ENCODE measurements around the gene SLC25A12.
"Not testable (repeated sequence)": the region's sequence is repeated elsewhere in the genome, so short reads cannot be mapped to it uniquely, and the experiment has no call there.

The SLC25A12 gene

GRCh38 chr2:171893824-171894611 is at the start of gene SLC25A12:
Gene SLC25A12 (minus strand): TSS chr2:171894244. CDS start chr2:171894214, 30 bp downstream.
- DNase-seq (ENCODE audit: extremely low read depth in 1 of 2, low read depth in 1 of 2), result peak; percentile 10 to 58

GRCh38 chr2:171941316-171941699 is 47.3 kb upstream of the SLC25A12 start:
- DNase-seq (ENCODE audit: extremely low read depth in 1 of 2, low read depth in 1 of 2), result no peak

- DNase-seq (ENCODE audit: extremely low read depth in 1 of 2, low read depth in 1 of 2), result no peak
These were observed 45.7 kb upstream of the SLC25A12 start for GRCh38 chr2:171939743-171940071.

GRCh38 chr2:171939058-171939742 is 45.2 kb upstream of the SLC25A12 start:
- DNase-seq (ENCODE audit: extremely low read depth in 1 of 2, low read depth in 1 of 2), result no peak

GRCh38 chr2:171930385-171930784 is 36.3 kb upstream of the SLC25A12 start:
- no peak for DNase-seq (ENCODE audit: extremely low read depth in 1 of 2, low read depth in 1 of 2)

- DNase-seq (ENCODE audit: extremely low read depth in 1 of 2, low read depth in 1 of 2), result no peak
These were observed 30.3 kb upstream of the SLC25A12 start for GRCh38 chr2:171924170-171924942.

- DNase-seq (ENCODE audit: extremely low read depth in 1 of 2, low read depth in 1 of 2), result no peak
These were observed 29.2 kb upstream of the SLC25A12 start for GRCh38 chr2:171923206-171923605.

GRCh38 chr2:171922230-171923022 is 28.4 kb upstream of the SLC25A12 start, which contains the start of gene HAT1:
Gene HAT1 (plus strand): TSS chr2:171922461. CDS start chr2:171922501, 40 bp downstream.
- peak; percentile 94 to 95 for DNase-seq (ENCODE audit: extremely low read depth in 1 of 2, low read depth in 1 of 2)

GRCh38 chr2:171921970-171922229 is 27.9 kb upstream of the SLC25A12 start:
- DNase-seq (ENCODE audit: extremely low read depth in 1 of 2, low read depth in 1 of 2), result no peak

GRCh38 chr2:171919453-171919852 is 25.4 kb upstream of the SLC25A12 start:
- DNase-seq (ENCODE audit: extremely low read depth in 1 of 2, low read depth in 1 of 2), result no peak

- no peak for DNase-seq (ENCODE audit: extremely low read depth in 1 of 2, low read depth in 1 of 2)
These were observed 19.5 kb upstream of the SLC25A12 start for GRCh38 chr2:171913517-171913916.

GRCh38 chr2:171910494-171910893 is 16.4 kb upstream of the SLC25A12 start:
- DNase-seq (ENCODE audit: extremely low read depth in 1 of 2, low read depth in 1 of 2), result no peak

- DNase-seq (ENCODE audit: extremely low read depth in 1 of 2, low read depth in 1 of 2), result no peak
These were observed 15.2 kb upstream of the SLC25A12 start for GRCh38 chr2:171909266-171909665.

GRCh38 chr2:171908235-171908634 is 14.2 kb upstream of the SLC25A12 start:
- no peak for DNase-seq (ENCODE audit: extremely low read depth in 1 of 2, low read depth in 1 of 2)

GRCh38 chr2:171902840-171903420 is 8.9 kb upstream of the SLC25A12 start:
- DNase-seq (ENCODE audit: extremely low read depth in 1 of 2, low read depth in 1 of 2), result no peak

- DNase-seq (ENCODE audit: extremely low read depth in 1 of 2, low read depth in 1 of 2), result not testable (repeated sequence)
These were observed 5.7 kb upstream of the SLC25A12 start for GRCh38 chr2:171899623-171900282.

GRCh38 chr2:171895786-171896185 is 1.7 kb upstream of the SLC25A12 start:
- DNase-seq (ENCODE audit: extremely low read depth in 1 of 2, low read depth in 1 of 2), result no peak

- no peak for DNase-seq (ENCODE audit: extremely low read depth in 1 of 2, low read depth in 1 of 2)
These were observed 536 bp upstream of the SLC25A12 start for GRCh38 chr2:171894612-171894947.

- no peak for DNase-seq (ENCODE audit: extremely low read depth in 1 of 2, low read depth in 1 of 2)
These were observed 734 bp downstream of the SLC25A12 start for GRCh38 chr2:171893196-171893823.

GRCh38 chr2:171889808-171890207 is 4.2 kb downstream of the SLC25A12 start:
- DNase-seq (ENCODE audit: extremely low read depth in 1 of 2, low read depth in 1 of 2), result no peak
